H1 (cell line): ENCODE data around the gene CCIN. TPM values are rescaled to one million over a fixed set of nuclear protein-coding genes. Genes with fewer than 3 reads are reported as not detected.

Experiments
- CTCF ChIA-PET: fragments of 300-600 bp; sonication (Branson Sonifier 250); formaldehyde crosslinking; loops from one replicate; lab custom pipeline; 2021; ENCODE audit not compliant: partially characterized antibody; lab: Charles Lee
- POLR2A ChIA-PET: fragments of 300-600 bp; sonication (Branson Sonifier 250); formaldehyde crosslinking; loops from one replicate; lab custom pipeline; 2021; ENCODE audit warnings: inconsistent platforms; ENCODE audit not compliant: partially characterized antibody; lab: Charles Lee
- DNase-seq, 2 experiments: peaks; one replicate each; pipeline versions ENCODE4 v3.0.0 to v3.0.0-alpha.2; 2010 to 2022; ENCODE audit warnings: low spot score in 2 of 2, low read depth in 1 of 2, mixed read lengths in 1 of 2
- FAIRE-seq: peaks from 2 replicates; lab custom pipeline; 2011; peaks lifted over from hg19 to GRCh38; lab: Jason Lieb, UNC
- H2AFZ ChIP-seq: 2 replicates; pipeline ENCODE4 v1.8.1; 2012; ENCODE audit warnings: low read length, inconsistent platforms
- H2AK5ac ChIP-seq: 2 replicates; pipeline ENCODE4 v1.6.1; 2013; ENCODE audit warnings: low read depth, low read length
- H2BK120ac ChIP-seq: replicated peaks from 2 replicates; pipeline ENCODE3; 2013; ENCODE audit warnings: low read depth, low read length, inconsistent platforms
- H2BK12ac ChIP-seq: 2 replicates; pipeline ENCODE4 v1.6.1; 2013; ENCODE audit warnings: low read depth, low read length
- H2BK15ac ChIP-seq: 2 replicates; pipeline ENCODE4 v1.6.1; 2013; ENCODE audit warnings: low read length
- H2BK20ac ChIP-seq: 2 replicates; pipeline ENCODE4 v1.6.1; 2013; ENCODE audit warnings: low read length
- H2BK5ac ChIP-seq: 2 replicates; pipeline ENCODE4 v1.6.1; 2013; ENCODE audit warnings: low read depth, low read length
- H3K14ac ChIP-seq: 2 replicates; pipeline ENCODE4 v1.6.1; 2013; ENCODE audit warnings: inconsistent platforms; ENCODE audit not compliant: insufficient read length
- H3K18ac ChIP-seq: 2 replicates; pipeline ENCODE4 v1.6.1; 2013; ENCODE audit warnings: low read length; ENCODE audit errors: extremely low read depth
- H3K23ac ChIP-seq: 2 replicates; pipeline ENCODE4 v1.6.1; 2013; ENCODE audit warnings: inconsistent platforms; ENCODE audit not compliant: insufficient read length
- H3K23me2 ChIP-seq: 2 replicates; pipeline ENCODE4 v1.6.1; 2013; ENCODE audit warnings: low read depth, low read length
- H3K27ac ChIP-seq: 2 replicates; pipeline ENCODE4 v1.6.1; 2011; ENCODE audit warnings: low read depth, low read length, inconsistent platforms
- H3K27me3 ChIP-seq, 4 experiments: replicated peaks in 1 of 4; 1 replicate in 1 of 4; 2 replicates in 3 of 4; pipeline versions ENCODE4 v1.6.1 to v1.8.1; 2011 to 2013; ENCODE audit warnings: low read length in 3 of 4, mild to moderate bottlenecking in 3 of 4, inconsistent platforms in 2 of 4, mixed read lengths in 2 of 4, moderate library complexity in 1 of 4; ENCODE audit not compliant: control insufficient read depth in 3 of 4, insufficient read depth in 3 of 4; ENCODE audit errors: extremely low read depth in 1 of 4
- H3K36me3 ChIP-seq, 4 experiments: 2 replicates each; pipeline versions ENCODE4 v1.6.1 to v1.8.1; 2011 to 2013; ENCODE audit warnings: mild to moderate bottlenecking in 4 of 4, low read length in 3 of 4, moderate library complexity in 2 of 4, control low read depth in 1 of 4, inconsistent platforms in 1 of 4; ENCODE audit not compliant: insufficient read depth in 4 of 4, control insufficient read depth in 2 of 4
- H3K4ac ChIP-seq: replicated peaks from 2 replicates; pipeline ENCODE3; 2013; ENCODE audit warnings: low read length, low read depth, mixed read lengths, inconsistent platforms; ENCODE audit not compliant: insufficient read length
- H3K4me1 ChIP-seq, 4 experiments: replicated peaks in 1 of 4; 1 replicate in 1 of 4; 2 replicates in 3 of 4; pipeline versions ENCODE4 v1.6.1 to v1.8.1; 2011 to 2013; ENCODE audit warnings: low read length in 3 of 4, inconsistent platforms in 2 of 4, mixed read lengths in 1 of 4; ENCODE audit not compliant: insufficient read depth in 4 of 4, control insufficient read depth in 3 of 4
- H3K4me2 ChIP-seq, 2 experiments: 2 replicates each; pipeline versions ENCODE4 v1.6.1 to v1.8.1; 2011 to 2013; ENCODE audit warnings: low read depth in 2 of 2, low read length in 2 of 2, control low read depth in 1 of 2, inconsistent platforms in 1 of 2, mild to moderate bottlenecking in 1 of 2; ENCODE audit not compliant: insufficient read depth in 1 of 2
- H3K4me3 ChIP-seq, 4 experiments: fragments of 200-600, 300-600 bp in 1 of 4; sonication (generic), shearing (Covaris generic), sonication (Bioruptor Twin) in 1 of 4; 2 replicates each; pipeline versions ENCODE4 v1.5.1 to v1.8.1; 2011 to 2016; ENCODE audit warnings: low read length in 4 of 4, low read depth in 3 of 4, control low read depth in 2 of 4, inconsistent platforms in 2 of 4, mild to moderate bottlenecking in 2 of 4, mixed read lengths in 1 of 4, moderate library complexity in 1 of 4; ENCODE audit not compliant: insufficient read depth in 2 of 4; ENCODE audit errors: extremely low read depth in 1 of 4
- H3K56ac ChIP-seq: replicated peaks from 2 replicates; pipeline ENCODE3; 2013; ENCODE audit warnings: low read depth, mild to moderate bottlenecking, mixed read lengths, low read length, inconsistent platforms; ENCODE audit not compliant: insufficient read length
- H3K79me1 ChIP-seq: 2 replicates; pipeline ENCODE4 v1.6.1; 2013; ENCODE audit warnings: low read depth, low read length, control low read depth
- H3K79me2 ChIP-seq, 2 experiments: 2 replicates each; pipeline versions ENCODE4 v1.6.1 to v1.8.1; 2012 to 2013; ENCODE audit warnings: low read length in 2 of 2, mild to moderate bottlenecking in 2 of 2, inconsistent platforms in 1 of 2; ENCODE audit not compliant: insufficient read depth in 2 of 2, control insufficient read depth in 1 of 2
- H3K9ac ChIP-seq, 4 experiments: replicated peaks in 1 of 4; 1 replicate in 1 of 4; 2 replicates in 3 of 4; pipeline versions ENCODE4 v1.6.1 to v1.8.1; 2011 to 2013; ENCODE audit warnings: low read depth in 3 of 4, low read length in 3 of 4, control low read depth in 2 of 4, mild to moderate bottlenecking in 2 of 4, moderate library complexity in 2 of 4, inconsistent platforms in 1 of 4; ENCODE audit errors: extremely low read depth in 1 of 4
- H3K9me3 ChIP-seq, 2 experiments: 2 replicates each; pipeline versions ENCODE4 v1.6.1 to v1.8.1; 2012 to 2013; ENCODE audit warnings: mild to moderate bottlenecking in 2 of 2, moderate library complexity in 2 of 2, control low read depth in 1 of 2, inconsistent platforms in 1 of 2, low read depth in 1 of 2, low read length in 1 of 2, mixed read lengths in 1 of 2; ENCODE audit not compliant: insufficient read depth in 2 of 2
- H4K20me1 ChIP-seq, 2 experiments: replicated peaks in 1 of 2; 2 replicates each; pipeline versions ENCODE3 to v1.8.1; 2011 to 2013; ENCODE audit warnings: inconsistent platforms in 2 of 2, low read length in 2 of 2, mild to moderate bottlenecking in 1 of 2; ENCODE audit not compliant: insufficient read depth in 2 of 2, control insufficient read depth in 1 of 2
- H4K5ac ChIP-seq: 2 replicates; pipeline ENCODE4 v1.6.1; 2013; ENCODE audit warnings: low read length, low read depth, mixed read lengths, inconsistent platforms; ENCODE audit not compliant: insufficient read length
- H4K8ac ChIP-seq: 2 replicates; pipeline ENCODE4 v1.8.0; 2013; ENCODE audit warnings: mild to moderate bottlenecking, moderate library complexity, low read length, inconsistent platforms; ENCODE audit not compliant: insufficient read depth; ENCODE audit errors: extremely low read depth
- H4K91ac ChIP-seq: replicated peaks from 2 replicates; pipeline ENCODE3; 2013; ENCODE audit warnings: low read length, mixed read lengths, inconsistent platforms; ENCODE audit not compliant: insufficient read length
- BACH1 ChIP-seq: IDR thresholded peaks from 2 replicates; pipeline ENCODE4 v1.6.1; 2012; ENCODE audit warnings: low read length, improper control_type of control experiment
- CEBPB ChIP-seq: IDR thresholded peaks from 2 replicates; pipeline ENCODE4 v1.6.1; 2012; ENCODE audit warnings: low read depth, low read length
- FOSL1 ChIP-seq: IDR thresholded peaks from 2 replicates; pipeline ENCODE4 v1.6.1; 2011; ENCODE audit warnings: mild to moderate bottlenecking, low read depth, low read length, moderate library complexity; ENCODE audit not compliant: insufficient read depth
- KDM4A ChIP-seq: IDR thresholded peaks from one replicate; pipeline ENCODE4 v1.7.1; 2012; ENCODE audit warnings: low read depth, mild to moderate bottlenecking, moderate library complexity, low read length, inconsistent platforms; ENCODE audit not compliant: severe bottlenecking
- KDM5A ChIP-seq: fragments of 200-600 bp; IDR thresholded peaks from 2 replicates; pipeline ENCODE4 v1.7.1; 2012; ENCODE audit warnings: mild to moderate bottlenecking, low read length, inconsistent platforms, mixed read lengths
- SP1 ChIP-seq: IDR thresholded peaks from 2 replicates; pipeline ENCODE4 v1.6.1; 2011; ENCODE audit warnings: low read depth, low read length
- WGBS, 2 experiments: shearing (Covaris generic) in 1 of 2; methylation state at CpG; one replicate each; pipeline versions ENCODE4 v1.1.6 to v1.1.7; 2013 to 2015; ENCODE audit warnings: low lambda C conversion rate in 2 of 2, mixed read lengths in 2 of 2, inconsistent platforms in 1 of 2, low coverage in 1 of 2, missing lambda C conversion rate in 1 of 2; ENCODE audit not compliant: insufficient replicate concordance in 2 of 2, insufficient coverage in 1 of 2, insufficient read length in 1 of 2; ENCODE audit errors: extremely low coverage in 1 of 2, missing lambda C conversion rate in 1 of 2; 5-methylcytosine and 5-hydroxymethylcytosine counted together
- polyA plus RNA-seq, 7 experiments: library from polyadenylated mRNA; depleted of rRNA in 3 of 7; stranded (reverse) in 5 of 7; unstranded in 2 of 7; fragments of >200 nt in 5 of 7; fragments of 200-250 nt in 2 of 7; gene quantifications; 1 replicate in 5 of 7; 2 replicates in 1 of 7; 4 replicates in 1 of 7; pipeline versions ENCODE4 v1.2.1 to v1.2.3, GENCODE V29; 2011 to 2013; ENCODE audit warnings: missing spikeins in 2 of 7, mixed read lengths in 2 of 7
- total RNA-seq: library from RNA; stranded (reverse); fragmentation: NEBNext Ultra II Directional; extraction: Animal tissue kit (Norgen Biotek cat#: 25700); gene quantifications from 2 replicates; pipeline ENCODE4 v1.2.1, GENCODE V29; 2021

Gene CCIN
- total and polyA plus RNA-seq, 2 of the 8 experiments (the other 6 are each of a cell fraction or from before 2014, with no cell fraction given) = 0.19 to 0.21 TPM

GRCh38 chr9:36189976-36190375 is 20.8 kb downstream of the CCIN start:
- Histone ChIP-seq H4K8ac (no peak overlapping the region), H3K23me2 (peaks cover 8% of the 10 kb centered on the region), H2AFZ (peak overlapping the region; percentile 78), H4K20me1 (peaks cover 17 to 19% of the 10 kb centered on the region in 2 experiments), H2BK12ac (no peak overlapping the region), H3K27ac (peak overlapping the region; percentile 14; the same call in 1 of the 2 replicates), H3K36me3 (peaks cover 0 to 5% (median 2%) of the 10 kb centered on the region in 4 experiments; a peak in 1 of 8 replicates), H3K4me3 (peak overlapping the region; percentile 86 to 98 (median 97)), H3K79me1 (peaks cover 9% of the 10 kb centered on the region), H2BK15ac (no peak overlapping the region), H4K91ac (no peak overlapping the region), H3K79me2 (peaks cover 36 to 42% of the 10 kb centered on the region in 2 experiments), H4K5ac (peak overlapping the region; percentile 17), H2BK120ac (no peak overlapping the region), H3K4me2 (peak overlapping the region; percentile 95 to 99), H3K4ac (no peak overlapping the region), H3K4me1 (peaks cover 6 to 12% (median 10%) of the 10 kb centered on the region in 4 experiments; a peak in 6 of 7 replicates), H3K56ac (no peak overlapping the region), H3K9me3 (no peaks in the 10 kb centered on the region), H3K9ac (peak overlapping the region in 2 of 4 experiments; percentile 35 to 57; a peak in 3 of 7 replicates), H3K23ac (no peak overlapping the region), H2BK5ac (no peak overlapping the region), H3K18ac (peak overlapping the region; percentile 36; the same call in 1 of the 2 replicates), H3K14ac (no peak overlapping the region), H2BK20ac (no peak overlapping the region), H3K27me3 (no peaks in the 10 kb centered on the region), H2AK5ac (no peak overlapping the region)
- ChIA-PET CTCF (interaction anchor here (0.5 to 5.5 kb wide), 19 partner anchors 12 to 438 kb away, joined by 3 to 38 read pairs (median 3); partner anchors contain the start of genes CCIN and GLIPR2), POLR2A (interaction anchor here (0.6 to 3.4 kb wide), 23 partner anchors 9 to 231 kb away, joined by 3 to 25 read pairs (median 4); partner anchors contain the start of genes CCIN, GLIPR2 and RECK)
- TF ChIP-seq FOSL1 (no peak), KDM5A (no peak), BACH1 (no peak), CEBPB (no peak), KDM4A (peak; percentile 32), SP1 (no peak)
- 14% methylated on average over 9 of the region's 9 CpGs; no CpG with 5 or more reads in 1 of the 2 experiments for WGBS, 2 experiments
- FAIRE-seq (no peak), DNase-seq (no peak)
